Body of pancreas (tissue), 4 donors: Measurements from ENCODE around the gene GIT2.

Experiments used
- POLR2A ChIP-seq, 3 donors: fragments of 450-650 bp; IDR thresholded peaks; one replicate each; pipeline ENCODE4 v1.6.1; 2016; ENCODE audit warnings: antibody characterized with exemption in 3 of 3, mild to moderate bottlenecking in 2 of 3
- TF ChIP-seq, protein P1 (sequence below), 7 experiments: fragments of 450-650 bp in 4 of 7; fragments of 200-600 bp in 3 of 7; sonication (generic) in 3 of 7; IDR thresholded peaks; one replicate each; pipeline ENCODE4 v1.5.1; 2016 to 2019; ENCODE audit warnings: antibody characterized with exemption in 7 of 7

DNA sequence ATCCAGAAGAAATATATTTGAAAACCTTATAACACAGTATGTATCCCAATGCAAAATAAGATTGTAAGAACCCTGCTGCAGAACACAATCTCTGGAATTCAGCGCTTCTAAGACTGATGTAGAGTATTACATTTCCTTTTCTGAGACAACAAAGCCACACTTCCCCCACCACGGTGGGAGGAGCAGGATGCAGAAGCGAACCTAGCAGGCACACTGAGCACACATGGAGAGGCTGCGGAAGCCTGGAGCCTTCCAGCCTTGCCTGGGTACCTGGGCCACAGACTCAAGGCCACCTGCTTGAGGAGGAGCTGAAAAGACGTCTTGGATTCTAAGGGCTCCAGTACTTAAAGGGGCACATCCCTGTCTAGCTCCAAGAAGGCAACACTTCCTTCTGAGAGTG is 49.7 kb downstream of the GIT2 start:
- TF ChIP-seq, protein P1, sequence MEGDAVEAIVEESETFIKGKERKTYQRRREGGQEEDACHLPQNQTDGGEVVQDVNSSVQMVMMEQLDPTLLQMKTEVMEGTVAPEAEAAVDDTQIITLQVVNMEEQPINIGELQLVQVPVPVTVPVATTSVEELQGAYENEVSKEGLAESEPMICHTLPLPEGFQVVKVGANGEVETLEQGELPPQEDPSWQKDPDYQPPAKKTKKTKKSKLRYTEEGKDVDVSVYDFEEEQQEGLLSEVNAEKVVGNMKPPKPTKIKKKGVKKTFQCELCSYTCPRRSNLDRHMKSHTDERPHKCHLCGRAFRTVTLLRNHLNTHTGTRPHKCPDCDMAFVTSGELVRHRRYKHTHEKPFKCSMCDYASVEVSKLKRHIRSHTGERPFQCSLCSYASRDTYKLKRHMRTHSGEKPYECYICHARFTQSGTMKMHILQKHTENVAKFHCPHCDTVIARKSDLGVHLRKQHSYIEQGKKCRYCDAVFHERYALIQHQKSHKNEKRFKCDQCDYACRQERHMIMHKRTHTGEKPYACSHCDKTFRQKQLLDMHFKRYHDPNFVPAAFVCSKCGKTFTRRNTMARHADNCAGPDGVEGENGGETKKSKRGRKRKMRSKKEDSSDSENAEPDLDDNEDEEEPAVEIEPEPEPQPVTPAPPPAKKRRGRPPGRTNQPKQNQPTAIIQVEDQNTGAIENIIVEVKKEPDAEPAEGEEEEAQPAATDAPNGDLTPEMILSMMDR (IDR thresholded peaks at IDR 0.05) = no peak
- TF ChIP-seq POLR2A (IDR thresholded peaks at IDR 0.05) = no peak
